BJ (cell line): ENCODE measurements around the gene ABCF1. TPM values are rescaled to one million over a fixed set of nuclear protein-coding genes. Genes with fewer than 3 reads are reported as not detected.

Experiments used
- CTCF ChIA-PET: fragments of 350-600 bp; formaldehyde crosslinking; extraction: SDS; loops from one replicate; lab custom pipeline; 2021; ENCODE audit warnings: antibody characterized with exemption, inconsistent platforms; lab: Yijun Ruan, JAX
- POLR2A ChIA-PET: fragments of 300-600 bp; sonication (Branson Sonifier 250); formaldehyde crosslinking; extraction: SDS; loops from one replicate; lab custom pipeline; 2021; ENCODE audit warnings: antibody characterized with exemption; lab: Charles Lee
- DNase-seq: peaks from one replicate; pipeline ENCODE4 v3.0.0-alpha.2; 2011; ENCODE audit warnings: low read depth
- H3K27me3 ChIP-seq: 2 replicates; pipeline ENCODE4 v1.6.0; 2011; ENCODE audit warnings: low read length; ENCODE audit not compliant: control insufficient read depth, insufficient read depth
- H3K36me3 ChIP-seq: 2 replicates; pipeline ENCODE4 v1.5.1; 2011; ENCODE audit warnings: low read length; ENCODE audit not compliant: control insufficient read depth, insufficient read depth
- H3K4me3 ChIP-seq: 2 replicates; pipeline ENCODE4 v1.5.1; 2011; ENCODE audit warnings: low read depth, mild to moderate bottlenecking, control low read depth, low read length
- polyA plus RNA-seq: library from polyadenylated mRNA; depleted of rRNA; stranded (reverse); fragments of >200 nt; gene quantifications from 2 replicates; pipeline ENCODE4 v1.2.3, GENCODE V29; 2011
- TF ChIP-seq, protein P1 (sequence below): IDR thresholded peaks from 2 replicates; pipeline ENCODE4 v1.5.1; 2011; ENCODE audit warnings: low read depth, mild to moderate bottlenecking, control low read depth, inconsistent platforms, low read length, moderate library complexity; ENCODE audit not compliant: insufficient read depth

Gene ABCF1
- polyA plus RNA-seq, 1 experiment: 37.9 TPM

DNA sequence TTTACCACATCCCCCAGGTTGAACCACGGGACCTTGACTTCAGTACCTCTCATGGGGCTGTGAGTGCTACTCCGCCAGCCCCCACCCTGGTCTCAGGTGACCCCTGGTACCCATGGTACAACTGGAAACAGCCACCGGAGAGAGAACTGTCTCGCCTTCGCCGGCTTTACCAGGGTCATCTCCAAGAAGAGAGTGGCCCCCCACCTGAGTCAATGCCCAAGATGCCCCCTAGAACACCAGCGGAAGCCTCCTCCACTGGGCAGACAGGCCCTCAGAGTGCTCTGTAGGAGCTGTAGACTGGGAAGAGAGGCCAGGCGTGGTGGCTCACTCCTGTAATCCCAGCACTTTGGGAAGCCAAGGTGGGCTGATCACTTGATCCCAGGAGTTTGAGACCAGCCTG lies 54.3 kb downstream of the ABCF1 start:
- ChIA-PET CTCF (interaction anchor here (1.2 to 1.7 kb wide), 3 partner anchors 9 to 98 kb away, joined by 3 to 6 read pairs (median 3); no protein-coding TSS in a partner anchor), POLR2A (interaction anchor here (1.0 kb wide), 1 partner anchor 10 kb away, joined by 9 read pairs; no protein-coding TSS in a partner anchor)
- H3K27me3 ChIP-seq: no peaks in the 10 kb centered on the region
- H3K4me3 ChIP-seq: no peak overlapping the region
- DNase-seq: no peak
- H3K36me3 ChIP-seq: peaks cover 16% of the 10 kb centered on the region
- TF ChIP-seq, protein P1, sequence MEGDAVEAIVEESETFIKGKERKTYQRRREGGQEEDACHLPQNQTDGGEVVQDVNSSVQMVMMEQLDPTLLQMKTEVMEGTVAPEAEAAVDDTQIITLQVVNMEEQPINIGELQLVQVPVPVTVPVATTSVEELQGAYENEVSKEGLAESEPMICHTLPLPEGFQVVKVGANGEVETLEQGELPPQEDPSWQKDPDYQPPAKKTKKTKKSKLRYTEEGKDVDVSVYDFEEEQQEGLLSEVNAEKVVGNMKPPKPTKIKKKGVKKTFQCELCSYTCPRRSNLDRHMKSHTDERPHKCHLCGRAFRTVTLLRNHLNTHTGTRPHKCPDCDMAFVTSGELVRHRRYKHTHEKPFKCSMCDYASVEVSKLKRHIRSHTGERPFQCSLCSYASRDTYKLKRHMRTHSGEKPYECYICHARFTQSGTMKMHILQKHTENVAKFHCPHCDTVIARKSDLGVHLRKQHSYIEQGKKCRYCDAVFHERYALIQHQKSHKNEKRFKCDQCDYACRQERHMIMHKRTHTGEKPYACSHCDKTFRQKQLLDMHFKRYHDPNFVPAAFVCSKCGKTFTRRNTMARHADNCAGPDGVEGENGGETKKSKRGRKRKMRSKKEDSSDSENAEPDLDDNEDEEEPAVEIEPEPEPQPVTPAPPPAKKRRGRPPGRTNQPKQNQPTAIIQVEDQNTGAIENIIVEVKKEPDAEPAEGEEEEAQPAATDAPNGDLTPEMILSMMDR: no peak

DNA sequence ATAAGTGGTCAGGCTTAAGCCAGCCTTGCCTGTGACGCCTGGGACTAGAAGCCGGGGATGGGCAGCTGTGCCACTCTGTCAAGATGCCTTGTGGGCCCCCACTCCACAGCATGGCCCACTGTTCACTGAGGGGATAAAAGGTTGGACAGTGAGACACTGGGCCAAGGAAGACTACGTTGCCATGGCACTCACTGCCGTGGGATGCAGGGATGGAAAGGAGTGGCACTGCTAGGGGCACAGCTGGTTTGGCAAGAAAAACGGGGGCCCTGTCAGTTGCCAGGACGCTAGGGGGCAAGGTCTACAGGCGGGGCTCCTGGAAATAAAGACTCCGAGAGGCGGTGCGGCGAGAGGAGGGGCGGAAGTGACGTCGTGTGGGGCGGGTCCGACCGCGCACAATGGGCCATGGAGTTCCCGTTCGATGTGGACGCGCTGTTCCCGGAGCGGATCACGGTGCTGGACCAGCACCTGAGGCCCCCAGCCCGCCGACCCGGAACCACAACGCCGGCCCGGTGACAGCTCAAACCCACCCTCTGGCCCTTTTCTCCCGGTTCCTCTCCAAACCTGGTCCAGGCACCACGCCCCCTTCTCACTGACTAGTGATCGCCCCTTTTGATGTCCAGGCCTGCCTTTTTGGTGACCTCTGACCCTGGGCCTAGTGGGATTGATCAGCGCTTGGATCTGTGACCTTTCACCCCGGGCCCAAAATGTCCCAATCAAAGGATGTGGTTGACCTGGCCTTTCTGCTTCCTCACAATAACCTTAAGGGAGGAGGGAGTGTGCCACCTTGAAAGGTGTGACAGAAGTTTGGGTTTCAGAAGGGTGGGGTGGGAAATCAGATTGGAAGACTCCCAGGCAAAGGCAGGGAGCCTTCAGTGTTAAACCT lies 55.5 kb downstream of the ABCF1 start, which contains the start of gene ATAT1:
ATAT1 (plus strand) TSS at position 391 of the 883 bp plus-strand sequence.
- ChIA-PET CTCF (interaction anchor here (0.8 to 1.7 kb wide), 4 partner anchors 8 to 114 kb away, joined by 3 to 6 read pairs (median 3); no protein-coding TSS in a partner anchor), POLR2A (interaction anchor here (0.7 to 1.0 kb wide), 2 partner anchors 11 to 52 kb away, joined by 5 to 9 read pairs; no protein-coding TSS in a partner anchor)
- H3K27me3 ChIP-seq: no peaks in the 10 kb centered on the region

GRCh38 chr6:30635834-30636233 lies 64.6 kb downstream of the ABCF1 start:
- POLR2A ChIA-PET: no interaction called here
- TF ChIP-seq, protein P1: no peak

More for the DNA sequence above, 55.5 kb downstream of the ABCF1 start, which contains the start of gene ATAT1:
- Histone ChIP-seq H3K4me3 (peak within 1 kb of the TSS; percentile 81), H3K36me3 (peaks cover 15% of the 10 kb centered on the region)
- DNase-seq: no peak
- TF ChIP-seq, protein P1: peak; percentile 56

GRCh38 chr6:30640481-30640880 lies 69.2 kb downstream of the ABCF1 start:
- Histone ChIP-seq H3K4me3 (no peak overlapping the region), H3K27me3 (no peaks in the 10 kb centered on the region), H3K36me3 (peaks cover 4% of the 10 kb centered on the region)
- TF ChIP-seq, protein P1: no peak
- ChIA-PET POLR2A (no interaction called here), CTCF (interaction anchor here (1.0 kb wide), 1 partner anchor 31 kb away, joined by 3 read pairs; no protein-coding TSS in a partner anchor)
- no peak for DNase-seq

More at GRCh38 chr6:30635834-30636233, 64.6 kb downstream of the ABCF1 start:
- DNase-seq: no peak
- Histone ChIP-seq H3K27me3 (no peaks in the 10 kb centered on the region), H3K4me3 (no peak overlapping the region), H3K36me3 (peaks cover 3% of the 10 kb centered on the region)
- CTCF ChIA-PET: no interaction called here

DNA sequence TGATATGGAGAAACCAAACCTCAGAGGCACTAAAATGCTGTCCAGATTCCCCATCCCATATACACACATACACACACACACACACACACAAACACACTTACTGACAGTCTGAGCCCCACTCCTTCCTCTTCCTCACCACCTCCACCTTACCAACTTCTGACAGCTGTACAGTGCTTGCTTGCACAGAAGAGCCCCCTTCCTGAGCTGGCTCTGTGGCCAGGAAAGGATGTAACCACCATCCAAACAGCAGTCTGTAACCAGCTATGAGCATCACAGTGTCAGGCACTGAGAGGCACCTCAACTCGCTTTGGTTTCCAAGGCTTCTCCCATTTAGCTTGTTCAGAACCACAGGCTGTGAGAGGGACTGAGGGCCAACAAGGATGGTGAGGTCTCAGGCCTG lies 69.8 kb downstream of the ABCF1 start:
- H3K36me3 ChIP-seq: peaks cover 4% of the 10 kb centered on the region
- no peak overlapping the region for H3K4me3 ChIP-seq
- no peaks in the 10 kb centered on the region for H3K27me3 ChIP-seq
- TF ChIP-seq, protein P1: no peak
- CTCF ChIA-PET: interaction anchor here (1.0 kb wide), 1 partner anchor 31 kb away, joined by 3 read pairs; no protein-coding TSS in a partner anchor
- DNase-seq: no peak
- POLR2A ChIA-PET: interaction anchor here (0.6 kb wide), 1 partner anchor 26 kb away, joined by 7 read pairs; no protein-coding TSS in a partner anchor
